Measurements from ENCODE around the gene HOXC6.

HOXC6 gene

DNA sequence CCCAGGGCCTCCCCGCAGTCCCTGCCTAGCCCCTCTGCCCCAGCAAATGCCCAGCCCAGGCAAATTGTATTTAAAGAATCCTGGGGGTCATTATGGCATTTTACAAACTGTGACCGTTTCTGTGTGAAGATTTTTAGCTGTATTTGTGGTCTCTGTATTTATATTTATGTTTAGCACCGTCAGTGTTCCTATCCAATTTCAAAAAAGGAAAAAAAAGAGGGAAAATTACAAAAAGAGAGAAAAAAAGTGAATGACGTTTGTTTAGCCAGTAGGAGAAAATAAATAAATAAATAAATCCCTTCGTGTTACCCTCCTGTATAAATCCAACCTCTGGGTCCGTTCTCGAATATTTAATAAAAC lies 2.2 kb downstream of the HOXC6 start (continued):
- TF ChIP-seq, protein P1, sequence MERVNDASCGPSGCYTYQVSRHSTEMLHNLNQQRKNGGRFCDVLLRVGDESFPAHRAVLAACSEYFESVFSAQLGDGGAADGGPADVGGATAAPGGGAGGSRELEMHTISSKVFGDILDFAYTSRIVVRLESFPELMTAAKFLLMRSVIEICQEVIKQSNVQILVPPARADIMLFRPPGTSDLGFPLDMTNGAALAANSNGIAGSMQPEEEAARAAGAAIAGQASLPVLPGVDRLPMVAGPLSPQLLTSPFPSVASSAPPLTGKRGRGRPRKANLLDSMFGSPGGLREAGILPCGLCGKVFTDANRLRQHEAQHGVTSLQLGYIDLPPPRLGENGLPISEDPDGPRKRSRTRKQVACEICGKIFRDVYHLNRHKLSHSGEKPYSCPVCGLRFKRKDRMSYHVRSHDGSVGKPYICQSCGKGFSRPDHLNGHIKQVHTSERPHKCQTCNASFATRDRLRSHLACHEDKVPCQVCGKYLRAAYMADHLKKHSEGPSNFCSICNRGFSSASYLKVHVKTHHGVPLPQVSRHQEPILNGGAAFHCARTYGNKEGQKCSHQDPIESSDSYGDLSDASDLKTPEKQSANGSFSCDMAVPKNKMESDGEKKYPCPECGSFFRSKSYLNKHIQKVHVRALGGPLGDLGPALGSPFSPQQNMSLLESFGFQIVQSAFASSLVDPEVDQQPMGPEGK (CRISPR knock-in tag; IDR thresholded peaks at IDR 0.05; ENCODE audit: borderline replicate concordance): no peak

DNA sequence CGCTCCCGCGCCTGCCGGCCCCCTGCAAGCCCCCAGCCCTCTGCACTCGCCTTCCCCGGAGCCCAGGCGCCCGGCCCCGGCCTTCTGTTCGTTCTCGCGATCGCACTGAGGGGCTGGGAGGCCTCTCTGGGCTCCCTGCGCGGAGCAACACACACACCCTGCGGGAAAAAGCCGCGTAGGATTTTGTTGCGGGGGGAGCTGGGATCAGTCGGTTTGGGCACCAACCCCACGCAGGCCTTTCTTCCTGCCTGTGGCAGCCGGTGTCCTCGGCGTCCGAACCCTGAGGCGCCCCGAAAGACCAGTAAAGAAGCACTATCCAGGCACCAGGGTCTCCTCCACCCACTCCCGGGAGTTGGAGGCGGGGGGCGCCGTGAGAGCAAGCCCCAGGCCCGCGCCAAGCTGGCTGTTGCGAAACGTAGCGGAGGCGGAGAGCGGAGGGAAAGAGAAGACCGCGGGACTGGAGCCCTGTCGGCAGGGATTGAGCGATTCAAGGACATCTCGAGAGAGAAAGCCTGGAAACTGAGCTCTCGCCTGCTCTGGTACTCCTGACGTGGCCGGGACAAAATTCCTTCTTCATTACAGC lies 2.7 kb downstream of the HOXC6 start:
- ATAC-seq: no peak
- TF ChIP-seq OSR1 (CRISPR knock-in tag; IDR thresholded peaks at IDR 0.05): no peak
- TF ChIP-seq, protein P1 (CRISPR knock-in tag; IDR thresholded peaks at IDR 0.05; ENCODE audit: borderline replicate concordance): no peak
- TF ChIP-seq, protein P2, sequence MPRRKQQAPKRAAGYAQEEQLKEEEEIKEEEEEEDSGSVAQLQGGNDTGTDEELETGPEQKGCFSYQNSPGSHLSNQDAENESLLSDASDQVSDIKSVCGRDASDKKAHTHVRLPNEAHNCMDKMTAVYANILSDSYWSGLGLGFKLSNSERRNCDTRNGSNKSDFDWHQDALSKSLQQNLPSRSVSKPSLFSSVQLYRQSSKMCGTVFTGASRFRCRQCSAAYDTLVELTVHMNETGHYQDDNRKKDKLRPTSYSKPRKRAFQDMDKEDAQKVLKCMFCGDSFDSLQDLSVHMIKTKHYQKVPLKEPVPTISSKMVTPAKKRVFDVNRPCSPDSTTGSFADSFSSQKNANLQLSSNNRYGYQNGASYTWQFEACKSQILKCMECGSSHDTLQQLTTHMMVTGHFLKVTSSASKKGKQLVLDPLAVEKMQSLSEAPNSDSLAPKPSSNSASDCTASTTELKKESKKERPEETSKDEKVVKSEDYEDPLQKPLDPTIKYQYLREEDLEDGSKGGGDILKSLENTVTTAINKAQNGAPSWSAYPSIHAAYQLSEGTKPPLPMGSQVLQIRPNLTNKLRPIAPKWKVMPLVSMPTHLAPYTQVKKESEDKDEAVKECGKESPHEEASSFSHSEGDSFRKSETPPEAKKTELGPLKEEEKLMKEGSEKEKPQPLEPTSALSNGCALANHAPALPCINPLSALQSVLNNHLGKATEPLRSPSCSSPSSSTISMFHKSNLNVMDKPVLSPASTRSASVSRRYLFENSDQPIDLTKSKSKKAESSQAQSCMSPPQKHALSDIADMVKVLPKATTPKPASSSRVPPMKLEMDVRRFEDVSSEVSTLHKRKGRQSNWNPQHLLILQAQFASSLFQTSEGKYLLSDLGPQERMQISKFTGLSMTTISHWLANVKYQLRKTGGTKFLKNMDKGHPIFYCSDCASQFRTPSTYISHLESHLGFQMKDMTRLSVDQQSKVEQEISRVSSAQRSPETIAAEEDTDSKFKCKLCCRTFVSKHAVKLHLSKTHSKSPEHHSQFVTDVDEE (CRISPR knock-in tag; IDR thresholded peaks at IDR 0.05): no peak
- TF ChIP-seq ARNTL (CRISPR knock-in tag; IDR thresholded peaks at IDR 0.05; ENCODE audit: borderline replicate concordance, low read depth): no peak
- no peak for TF ChIP-seq ZNF565 (CRISPR knock-in tag; conservative IDR thresholded peaks at IDR 0.05; ENCODE audit: low read depth)
- TF ChIP-seq ZNF8 (CRISPR knock-in tag; IDR thresholded peaks at IDR 0.05): no peak
- no peak for TF ChIP-seq CSDC2 (CRISPR knock-in tag; IDR thresholded peaks at IDR 0.05)
- TF ChIP-seq ESRRG (CRISPR knock-in tag; IDR thresholded peaks at IDR 0.05): no peak
- no peak for TF ChIP-seq TOX (CRISPR knock-in tag; IDR thresholded peaks at IDR 0.05; ENCODE audit: borderline replicate concordance)
- no peak for TF ChIP-seq SNAI2 (CRISPR knock-in tag; IDR thresholded peaks at IDR 0.05)
- no peak for TF ChIP-seq ZFP30 (CRISPR knock-in tag; IDR thresholded peaks at IDR 0.05)
- TF ChIP-seq, protein P3, sequence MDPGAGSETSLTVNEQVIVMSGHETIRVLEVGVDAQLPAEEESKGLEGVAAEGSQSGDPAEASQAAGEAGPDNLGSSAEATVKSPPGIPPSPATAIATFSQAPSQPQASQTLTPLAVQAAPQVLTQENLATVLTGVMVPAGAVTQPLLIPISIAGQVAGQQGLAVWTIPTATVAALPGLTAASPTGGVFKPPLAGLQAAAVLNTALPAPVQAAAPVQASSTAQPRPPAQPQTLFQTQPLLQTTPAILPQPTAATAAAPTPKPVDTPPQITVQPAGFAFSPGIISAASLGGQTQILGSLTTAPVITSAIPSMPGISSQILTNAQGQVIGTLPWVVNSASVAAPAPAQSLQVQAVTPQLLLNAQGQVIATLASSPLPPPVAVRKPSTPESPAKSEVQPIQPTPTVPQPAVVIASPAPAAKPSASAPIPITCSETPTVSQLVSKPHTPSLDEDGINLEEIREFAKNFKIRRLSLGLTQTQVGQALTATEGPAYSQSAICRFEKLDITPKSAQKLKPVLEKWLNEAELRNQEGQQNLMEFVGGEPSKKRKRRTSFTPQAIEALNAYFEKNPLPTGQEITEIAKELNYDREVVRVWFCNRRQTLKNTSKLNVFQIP (CRISPR knock-in tag; IDR thresholded peaks at IDR 0.05; ENCODE audit: borderline replicate concordance, low read depth): no peak
- no peak for TF ChIP-seq PPARA (CRISPR knock-in tag; IDR thresholded peaks at IDR 0.05; ENCODE audit: borderline replicate concordance)
- no peak for TF ChIP-seq BACH2 (CRISPR knock-in tag; IDR thresholded peaks at IDR 0.05; ENCODE audit: borderline replicate concordance)
- no peak for TF ChIP-seq GLIS3 (CRISPR knock-in tag; IDR thresholded peaks at IDR 0.05)
- TF ChIP-seq ISL1 (CRISPR knock-in tag; IDR thresholded peaks at IDR 0.05): no peak
- TF ChIP-seq ZNF70 (CRISPR knock-in tag; IDR thresholded peaks at IDR 0.05): no peak
- TF ChIP-seq ZC3H10 (CRISPR knock-in tag; IDR thresholded peaks at IDR 0.05): no peak

DNA sequence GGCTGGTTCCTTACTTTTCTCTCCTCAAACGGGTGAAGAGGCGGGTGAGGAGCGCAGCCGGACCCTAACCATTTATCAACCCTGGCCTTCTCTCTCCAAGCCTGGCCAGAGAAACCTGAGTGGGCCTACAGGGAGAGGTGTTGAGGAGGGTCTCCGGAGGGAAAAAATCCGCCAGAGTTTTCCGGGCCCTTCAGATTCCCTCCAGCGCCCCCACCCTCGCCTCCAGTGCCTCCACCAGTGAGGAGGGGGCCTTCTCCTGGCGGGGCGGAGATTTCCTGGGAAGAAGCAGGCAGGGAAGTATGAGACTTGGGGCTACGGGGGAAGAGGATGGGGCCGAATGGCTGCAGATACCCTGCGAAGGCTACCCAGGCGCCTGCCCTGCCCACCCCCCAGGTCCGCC lies 3.2 kb downstream of the HOXC6 start:
- TF ChIP-seq ZC3H10 (CRISPR knock-in tag; IDR thresholded peaks at IDR 0.05) (no peak), GLIS3 (CRISPR knock-in tag; IDR thresholded peaks at IDR 0.05) (no peak), ZNF70 (CRISPR knock-in tag; IDR thresholded peaks at IDR 0.05) (no peak), RARB (CRISPR knock-in tag; IDR thresholded peaks at IDR 0.05) (no peak), TCF4 (CRISPR knock-in tag; IDR thresholded peaks at IDR 0.05; ENCODE audit: borderline replicate concordance) (no peak), ZNF565 (CRISPR knock-in tag; conservative IDR thresholded peaks at IDR 0.05; ENCODE audit: low read depth) (no peak)

DNA sequence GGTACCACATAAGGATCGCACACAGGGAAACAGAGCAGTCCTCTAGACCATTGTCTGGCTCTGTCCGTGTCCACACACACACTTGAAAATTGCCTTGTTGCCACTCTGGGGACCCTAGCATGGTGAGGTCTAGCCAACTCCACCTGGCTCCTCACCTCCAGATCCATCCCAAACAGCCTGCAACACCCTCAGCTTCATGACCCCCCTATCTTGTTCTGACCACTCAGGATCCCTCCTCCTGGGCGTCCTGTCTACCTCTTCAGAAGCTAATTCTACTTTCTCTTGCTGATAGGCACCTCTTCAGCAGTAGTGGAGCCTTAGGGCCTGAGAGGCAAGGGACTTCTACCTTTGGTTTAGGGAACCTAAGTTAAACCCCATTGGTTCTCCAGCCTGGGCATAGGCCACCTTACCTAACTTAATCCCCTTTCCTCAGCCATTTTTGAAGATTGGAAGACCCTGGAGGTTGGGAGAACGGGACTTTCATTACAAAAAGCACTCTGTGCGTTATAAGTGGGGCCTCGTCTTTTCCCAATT lies 3.9 kb downstream of the HOXC6 start:
- no peak for ATAC-seq
- no peak for TF ChIP-seq RARB (CRISPR knock-in tag; IDR thresholded peaks at IDR 0.05)
- no peak for TF ChIP-seq TCF4 (CRISPR knock-in tag; IDR thresholded peaks at IDR 0.05; ENCODE audit: borderline replicate concordance)

More for the DNA sequence above, 3.2 kb downstream of the HOXC6 start:
- no peak for ATAC-seq

All from SK-N-SH treated with all-trans-retinoic acid at 6 μM for 48 hours (cell line).